Breast epithelium (tissue), 3 donors: ENCODE data around the gene MT1B.

Experiments
- CTCF ChIP-seq, 3 donors: fragments of 450-650 bp; IDR thresholded peaks; one replicate each; pipeline ENCODE4 v1.5.1; 2016 to 2017; ENCODE audit warnings: antibody characterized with exemption in 3 of 3, mild to moderate bottlenecking in 3 of 3, moderate library complexity in 3 of 3
- POLR2A ChIP-seq: fragments of 450-650 bp; IDR thresholded peaks from one replicate; pipeline ENCODE4 v1.6.1; 2016; ENCODE audit warnings: antibody characterized with exemption, mild to moderate bottlenecking, moderate library complexity

- TF ChIP-seq CTCF (IDR thresholded peaks at IDR 0.05) (no peak), POLR2A (no peak)
Observed at GRCh38 chr16:56689171-56689570, 37.5 kb downstream of the MT1B start.
